ENCODE results near the gene CAMSAP1. TPM values are rescaled to one million over a fixed set of nuclear protein-coding genes. Genes with fewer than 3 reads are reported as not detected.

The CAMSAP1 gene
- total and polyA plus RNA-seq, 2 donors = 9.9 to 28.5 TPM

DNA sequence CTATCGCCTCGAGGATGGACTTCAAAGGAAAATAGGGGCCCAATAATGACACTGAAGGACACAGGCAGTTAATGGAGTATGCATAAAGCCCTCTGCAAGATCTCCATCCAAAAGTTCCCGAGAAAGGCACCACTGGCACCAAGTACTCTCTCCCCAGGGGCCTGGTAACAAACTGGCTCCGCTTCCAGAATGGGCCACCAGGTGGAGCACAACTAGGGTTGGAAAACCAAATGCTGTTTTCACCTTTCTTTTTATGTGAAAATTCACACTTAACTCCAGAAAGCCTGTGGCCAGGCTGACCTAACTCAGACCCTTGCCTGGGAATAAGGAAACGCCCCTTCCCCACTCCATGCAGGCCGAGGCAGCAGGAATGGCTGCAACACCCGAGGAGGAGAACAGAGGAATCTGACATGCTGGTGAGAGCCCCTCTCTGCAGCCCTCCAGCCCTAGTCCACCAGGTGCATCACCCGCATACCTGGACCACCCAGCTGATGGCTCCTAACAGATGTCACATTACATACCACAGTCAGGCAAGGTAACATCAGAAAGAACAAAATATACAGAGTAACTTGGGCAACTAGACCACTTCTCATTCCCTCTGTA is 42.8 kb downstream of the CAMSAP1 start:
- Histone ChIP-seq H3K27me3 (ENCODE audit: control insufficient read depth in 2 of 2, insufficient read depth in 1 of 2, low read length in 1 of 2) (no peaks in the 10 kb centered on the region), H3K9me3 (ENCODE audit: control insufficient read depth in 2 of 2, insufficient read depth in 1 of 2, low read length in 1 of 2) (no peaks in the 10 kb centered on the region), H3K36me3 (ENCODE audit: control insufficient read depth in 2 of 2, insufficient read depth in 2 of 2, low read length in 1 of 2) (peaks cover 4 to 9% of the 10 kb centered on the region in 2 donors), H3K4me1 (ENCODE audit: control insufficient read depth in 2 of 2, insufficient read depth in 2 of 2, low read length in 2 of 2) (peaks cover 0 to 3% of the 10 kb centered on the region in 2 donors), H3K27ac (ENCODE audit: low read depth in 1 of 2, low read length in 1 of 2) (no peak overlapping the region), H3K4me3 (ENCODE audit: low read length in 2 of 2) (no peak overlapping the region)
- 51% methylated on average over 8 of the region's 8 CpGs for WGBS
- peak in 8 of 9 donors; percentile 29 to 69 (median 44) for DNase-seq (ENCODE audit: low read depth in 6 of 9, low spot score in 9 of 9)

GRCh38 chr9:135862809-135863208 is 44.5 kb downstream of the CAMSAP1 start:
- 99% methylated on average over 8 of the region's 8 CpGs for WGBS

GRCh38 chr9:135858491-135859185 is 48.7 kb downstream of the CAMSAP1 start:
- WGBS = 96% methylated on average over 1 of the region's 1 CpG
- H3K36me3 ChIP-seq (ENCODE audit: control insufficient read depth in 2 of 2, insufficient read depth in 2 of 2, low read length in 1 of 2) = peaks cover 5 to 11% of the 10 kb centered on the region in 2 donors

More at GRCh38 chr9:135862809-135863208, 44.5 kb downstream of the CAMSAP1 start:
- no peak overlapping the region for H3K4me3 ChIP-seq (ENCODE audit: low read length in 2 of 2)
- H3K9me3 ChIP-seq (ENCODE audit: control insufficient read depth in 2 of 2, insufficient read depth in 1 of 2, low read length in 1 of 2) = no peaks in the 10 kb centered on the region
- H3K4me1 ChIP-seq (ENCODE audit: control insufficient read depth in 2 of 2, insufficient read depth in 2 of 2, low read length in 2 of 2) = peaks cover 0 to 3% of the 10 kb centered on the region in 2 donors
- H3K27me3 ChIP-seq (ENCODE audit: control insufficient read depth in 2 of 2, insufficient read depth in 1 of 2, low read length in 1 of 2) = no peaks in the 10 kb centered on the region
- no peak for DNase-seq (ENCODE audit: low read depth in 6 of 9, low spot score in 9 of 9)
- no peak overlapping the region for H3K27ac ChIP-seq (ENCODE audit: low read depth in 1 of 2, low read length in 1 of 2)
- peaks cover 4 to 9% of the 10 kb centered on the region in 2 donors for H3K36me3 ChIP-seq (ENCODE audit: control insufficient read depth in 2 of 2, insufficient read depth in 2 of 2, low read length in 1 of 2)

DNA sequence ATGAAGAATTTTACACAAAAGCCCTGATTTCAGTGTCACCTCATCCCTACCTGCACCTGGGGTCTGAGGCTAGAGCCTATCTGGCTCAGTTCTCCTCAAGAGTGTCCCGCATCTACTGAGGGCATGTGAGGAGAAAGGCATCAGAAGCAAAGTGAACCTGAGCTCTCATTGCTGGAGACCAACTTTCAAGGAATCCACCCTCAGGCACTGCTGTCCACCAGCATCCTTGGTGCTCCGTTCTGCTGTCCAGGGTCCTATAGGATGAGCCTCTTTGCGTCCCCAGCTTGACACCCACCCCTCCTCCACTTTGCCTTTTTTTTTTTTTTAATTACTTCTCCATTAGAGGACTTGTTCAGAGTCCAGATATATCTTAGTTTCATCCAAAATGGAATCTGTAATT is 49.5 kb downstream of the CAMSAP1 start:
- Histone ChIP-seq H3K27me3 (ENCODE audit: control insufficient read depth in 2 of 2, insufficient read depth in 1 of 2, low read length in 1 of 2) (no peaks in the 10 kb centered on the region), H3K9me3 (ENCODE audit: control insufficient read depth in 2 of 2, insufficient read depth in 1 of 2, low read length in 1 of 2) (no peaks in the 10 kb centered on the region), H3K36me3 (ENCODE audit: control insufficient read depth in 2 of 2, insufficient read depth in 2 of 2, low read length in 1 of 2) (peaks cover 10 to 15% of the 10 kb centered on the region in 2 donors), H3K27ac (ENCODE audit: low read depth in 1 of 2, low read length in 1 of 2) (no peak overlapping the region), H3K4me1 (ENCODE audit: control insufficient read depth in 2 of 2, insufficient read depth in 2 of 2, low read length in 2 of 2) (no peaks in the 10 kb centered on the region), H3K4me3 (ENCODE audit: low read length in 2 of 2) (no peak overlapping the region)
- WGBS = 98% methylated on average over 3 of the region's 3 CpGs
- DNase-seq (ENCODE audit: low read depth in 6 of 9, low spot score in 9 of 9) = no peak

More at GRCh38 chr9:135858491-135859185, 48.7 kb downstream of the CAMSAP1 start:
- no peaks in the 10 kb centered on the region for H3K27me3 ChIP-seq (ENCODE audit: control insufficient read depth in 2 of 2, insufficient read depth in 1 of 2, low read length in 1 of 2)
- H3K4me1 ChIP-seq (ENCODE audit: control insufficient read depth in 2 of 2, insufficient read depth in 2 of 2, low read length in 2 of 2) = no peaks in the 10 kb centered on the region
- no peak overlapping the region for H3K4me3 ChIP-seq (ENCODE audit: low read length in 2 of 2)
- no peak for DNase-seq (ENCODE audit: low read depth in 6 of 9, low spot score in 9 of 9)
- no peak overlapping the region for H3K27ac ChIP-seq (ENCODE audit: low read depth in 1 of 2, low read length in 1 of 2)
- H3K9me3 ChIP-seq (ENCODE audit: control insufficient read depth in 2 of 2, insufficient read depth in 1 of 2, low read length in 1 of 2) = no peaks in the 10 kb centered on the region

DNA sequence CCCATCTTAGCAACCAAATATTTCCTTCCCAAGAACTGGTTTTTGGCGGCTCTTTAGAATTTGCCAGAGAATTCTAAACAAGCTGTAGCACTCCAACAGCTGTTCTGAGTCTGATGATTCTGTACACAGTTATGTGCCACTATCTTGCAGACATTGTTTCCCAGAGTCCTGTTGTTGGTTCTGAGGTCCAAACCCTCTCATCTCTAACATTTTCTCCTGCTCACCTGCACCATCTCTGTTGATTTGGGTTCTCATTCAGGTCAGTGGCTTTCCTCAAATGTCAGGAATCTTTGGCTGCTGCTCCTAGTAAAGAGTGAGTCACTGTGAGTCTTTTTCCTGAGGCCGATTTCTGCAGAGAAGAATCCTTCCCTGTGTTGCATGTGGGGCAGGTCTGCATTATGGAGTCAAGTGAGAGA is 50.0 kb downstream of the CAMSAP1 start:
- Histone ChIP-seq H3K36me3 (ENCODE audit: control insufficient read depth in 2 of 2, insufficient read depth in 2 of 2, low read length in 1 of 2) (peaks cover 10 to 15% of the 10 kb centered on the region in 2 donors), H3K27me3 (ENCODE audit: control insufficient read depth in 2 of 2, insufficient read depth in 1 of 2, low read length in 1 of 2) (no peaks in the 10 kb centered on the region), H3K4me3 (ENCODE audit: low read length in 2 of 2) (no peak overlapping the region), H3K4me1 (ENCODE audit: control insufficient read depth in 2 of 2, insufficient read depth in 2 of 2, low read length in 2 of 2) (no peaks in the 10 kb centered on the region), H3K27ac (ENCODE audit: low read depth in 1 of 2, low read length in 1 of 2) (no peak overlapping the region), H3K9me3 (ENCODE audit: control insufficient read depth in 2 of 2, insufficient read depth in 1 of 2, low read length in 1 of 2) (no peaks in the 10 kb centered on the region)
- DNase-seq (ENCODE audit: low read depth in 6 of 9, low spot score in 9 of 9) = no peak
- 96% methylated on average over 2 of the region's 2 CpGs for WGBS

DNA sequence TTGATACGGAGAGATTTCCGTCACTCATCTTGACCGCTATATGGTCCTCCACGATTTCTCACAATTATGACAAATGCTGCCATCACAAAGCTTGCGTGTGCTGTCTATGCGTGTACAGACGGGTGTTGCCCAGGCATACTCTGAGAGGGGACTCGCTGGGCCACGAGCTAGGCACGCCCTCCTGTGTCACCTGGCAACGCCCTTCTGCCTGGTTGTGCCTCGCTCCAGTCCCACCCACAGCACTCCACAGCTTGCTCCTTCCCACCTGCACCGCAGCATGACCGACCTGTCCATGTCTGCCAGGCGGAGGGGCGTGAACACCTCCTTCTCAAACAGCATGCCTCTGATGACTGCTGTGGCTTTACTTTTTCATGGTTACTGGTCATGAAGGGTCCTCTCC is 55.6 kb downstream of the CAMSAP1 start:
- Histone ChIP-seq H3K4me3 (ENCODE audit: low read length in 2 of 2) (no peak overlapping the region), H3K27me3 (ENCODE audit: control insufficient read depth in 2 of 2, insufficient read depth in 1 of 2, low read length in 1 of 2) (no peaks in the 10 kb centered on the region), H3K9me3 (ENCODE audit: control insufficient read depth in 2 of 2, insufficient read depth in 1 of 2, low read length in 1 of 2) (no peaks in the 10 kb centered on the region), H3K27ac (ENCODE audit: low read depth in 1 of 2, low read length in 1 of 2) (no peak overlapping the region), H3K36me3 (ENCODE audit: control insufficient read depth in 2 of 2, insufficient read depth in 2 of 2, low read length in 1 of 2) (peaks cover 12 to 26% of the 10 kb centered on the region in 2 donors), H3K4me1 (ENCODE audit: control insufficient read depth in 2 of 2, insufficient read depth in 2 of 2, low read length in 2 of 2) (no peaks in the 10 kb centered on the region)
- no peak for DNase-seq (ENCODE audit: low read depth in 6 of 9, low spot score in 9 of 9)
- 97% methylated on average over 16 of the region's 16 CpGs for WGBS

GRCh38 chr9:135850737-135851136 is 56.6 kb downstream of the CAMSAP1 start:
- no peaks in the 10 kb centered on the region for H3K4me1 ChIP-seq (ENCODE audit: control insufficient read depth in 2 of 2, insufficient read depth in 2 of 2, low read length in 2 of 2)
- no peak overlapping the region for H3K4me3 ChIP-seq (ENCODE audit: low read length in 2 of 2)
- WGBS = 96% methylated on average over 8 of the region's 8 CpGs
- no peaks in the 10 kb centered on the region for H3K9me3 ChIP-seq (ENCODE audit: control insufficient read depth in 2 of 2, insufficient read depth in 1 of 2, low read length in 1 of 2)
- no peak for DNase-seq (ENCODE audit: low read depth in 6 of 9, low spot score in 9 of 9)
- H3K27ac ChIP-seq (ENCODE audit: low read depth in 1 of 2, low read length in 1 of 2) = no peak overlapping the region
- H3K27me3 ChIP-seq (ENCODE audit: control insufficient read depth in 2 of 2, insufficient read depth in 1 of 2, low read length in 1 of 2) = no peaks in the 10 kb centered on the region
- H3K36me3 ChIP-seq (ENCODE audit: control insufficient read depth in 2 of 2, insufficient read depth in 2 of 2, low read length in 1 of 2) = peaks cover 11 to 22% of the 10 kb centered on the region in 2 donors

- Histone ChIP-seq H3K27ac (ENCODE audit: low read depth in 1 of 2, low read length in 1 of 2) (no peak overlapping the region), H3K36me3 (ENCODE audit: control insufficient read depth in 2 of 2, insufficient read depth in 2 of 2, low read length in 1 of 2) (peaks cover 11 to 19% of the 10 kb centered on the region in 2 donors)
- 97% methylated on average over 8 of the region's 8 CpGs for WGBS
Measured at GRCh38 chr9:135849181-135849580, 58.2 kb downstream of the CAMSAP1 start.

GRCh38 chr9:135848341-135849047 is 58.9 kb downstream of the CAMSAP1 start:
- DNase-seq (ENCODE audit: low read depth in 6 of 9, low spot score in 9 of 9) = no peak
- no peaks in the 10 kb centered on the region for H3K4me1 ChIP-seq (ENCODE audit: control insufficient read depth in 2 of 2, insufficient read depth in 2 of 2, low read length in 2 of 2)
- H3K9me3 ChIP-seq (ENCODE audit: control insufficient read depth in 2 of 2, insufficient read depth in 1 of 2, low read length in 1 of 2) = no peaks in the 10 kb centered on the region
- WGBS = 95% methylated on average over 13 of the region's 13 CpGs
- H3K27me3 ChIP-seq (ENCODE audit: control insufficient read depth in 2 of 2, insufficient read depth in 1 of 2, low read length in 1 of 2) = no peaks in the 10 kb centered on the region
- H3K36me3 ChIP-seq (ENCODE audit: control insufficient read depth in 2 of 2, insufficient read depth in 2 of 2, low read length in 1 of 2) = peaks cover 9 to 19% of the 10 kb centered on the region in 2 donors
- H3K4me3 ChIP-seq (ENCODE audit: low read length in 2 of 2) = no peak overlapping the region
- no peak overlapping the region for H3K27ac ChIP-seq (ENCODE audit: low read depth in 1 of 2, low read length in 1 of 2)

More at GRCh38 chr9:135849181-135849580, 58.2 kb downstream of the CAMSAP1 start:
- Histone ChIP-seq H3K9me3 (ENCODE audit: control insufficient read depth in 2 of 2, insufficient read depth in 1 of 2, low read length in 1 of 2) (no peaks in the 10 kb centered on the region), H3K4me1 (ENCODE audit: control insufficient read depth in 2 of 2, insufficient read depth in 2 of 2, low read length in 2 of 2) (no peaks in the 10 kb centered on the region), H3K4me3 (ENCODE audit: low read length in 2 of 2) (no peak overlapping the region), H3K27me3 (ENCODE audit: control insufficient read depth in 2 of 2, insufficient read depth in 1 of 2, low read length in 1 of 2) (no peaks in the 10 kb centered on the region)
- no peak for DNase-seq (ENCODE audit: low read depth in 6 of 9, low spot score in 9 of 9)

Measured in thymus (tissue), 11 donors.